ENCODE data around the gene CD37. TPM values are rescaled to one million over a fixed set of nuclear protein-coding genes. Genes with fewer than 3 reads are reported as not detected.
"Not testable (repeated sequence)": the region's sequence is repeated elsewhere in the genome, so short reads cannot be mapped to it uniquely, and the experiment has no call there.

Gene CD37
- total RNA-seq, 2 donors from 2014 or later, result 2.6 to 12.1 TPM

GRCh38 chr19:49295208-49295880, 39.9 kb upstream of the CD37 start:
- Histone ChIP-seq H3K27ac (no peak overlapping the region), H3K4me1 (no peaks in the 10 kb centered on the region), H3K4me3 (no peak overlapping the region), H3K36me3 (peaks cover 6% of the 10 kb centered on the region), H3K9me3 (no peaks in the 10 kb centered on the region), H3K27me3 (no peaks in the 10 kb centered on the region)
- DNase-seq (ENCODE audit: low spot score), result no peak
- TF ChIP-seq CTCF (IDR thresholded peaks at IDR 0.05), result no peak

- no peaks in the 10 kb centered on the region for H3K9me3 ChIP-seq
- no peak for TF ChIP-seq CTCF (IDR thresholded peaks at IDR 0.05)
- no peak for DNase-seq (ENCODE audit: low spot score)
- H3K36me3 ChIP-seq, result peaks cover 6% of the 10 kb centered on the region
- H3K27ac ChIP-seq, result no peak overlapping the region
- H3K4me3 ChIP-seq, result no peak overlapping the region
- no peaks in the 10 kb centered on the region for H3K4me1 ChIP-seq
- no peaks in the 10 kb centered on the region for H3K27me3 ChIP-seq
Observed at GRCh38 chr19:49297403-49297802, 37.8 kb upstream of the CD37 start.

GRCh38 chr19:49298653-49299052, 36.6 kb upstream of the CD37 start:
- not testable (repeated sequence) for H3K4me3 ChIP-seq; H3K27ac ChIP-seq; H3K36me3 ChIP-seq; H3K9me3 ChIP-seq; DNase-seq (ENCODE audit: low spot score); H3K27me3 ChIP-seq; H3K4me1 ChIP-seq

- TF ChIP-seq CTCF (IDR thresholded peaks at IDR 0.05), result peak; percentile 56 to 88
- Histone ChIP-seq H3K4me3 (no peak overlapping the region), H3K9me3 (no peaks in the 10 kb centered on the region), H3K36me3 (no peaks in the 10 kb centered on the region), H3K27ac (no peak overlapping the region), H3K27me3 (no peaks in the 10 kb centered on the region), H3K4me1 (no peaks in the 10 kb centered on the region)
- peak; percentile 79 for DNase-seq (ENCODE audit: low spot score)
Observed at GRCh38 chr19:49301165-49301865, 33.9 kb upstream of the CD37 start.

- H3K27ac ChIP-seq, result no peak overlapping the region
- H3K9me3 ChIP-seq, result no peaks in the 10 kb centered on the region
- TF ChIP-seq CTCF (IDR thresholded peaks at IDR 0.05), result no peak
- H3K4me3 ChIP-seq, result no peak overlapping the region
- no peaks in the 10 kb centered on the region for H3K36me3 ChIP-seq
- H3K4me1 ChIP-seq, result no peaks in the 10 kb centered on the region
- H3K27me3 ChIP-seq, result no peaks in the 10 kb centered on the region
- DNase-seq (ENCODE audit: low spot score), result no peak
Observed at GRCh38 chr19:49301866-49302252, 33.3 kb upstream of the CD37 start.

- not testable (repeated sequence) for H3K4me3 ChIP-seq; H3K27ac ChIP-seq; H3K4me1 ChIP-seq; H3K9me3 ChIP-seq; H3K27me3 ChIP-seq; DNase-seq (ENCODE audit: low spot score)
- H3K36me3 ChIP-seq, result peaks cover 13% of the 10 kb centered on the region
Observed at GRCh38 chr19:49306734-49307133, 28.5 kb upstream of the CD37 start.

GRCh38 chr19:49309087-49309486, 26.1 kb upstream of the CD37 start:
- H3K27ac ChIP-seq, result no peak overlapping the region
- no peak for DNase-seq (ENCODE audit: low spot score)
- H3K27me3 ChIP-seq, result no peaks in the 10 kb centered on the region
- H3K36me3 ChIP-seq, result peaks cover 13% of the 10 kb centered on the region
- no peaks in the 10 kb centered on the region for H3K9me3 ChIP-seq
- no peak overlapping the region for H3K4me3 ChIP-seq
- no peak for TF ChIP-seq CTCF (IDR thresholded peaks at IDR 0.05)
- no peaks in the 10 kb centered on the region for H3K4me1 ChIP-seq

All from right atrium auricular region (tissue), 2 donors.